Right atrium auricular region (tissue), 2 donors: ENCODE results near the gene CHRND. TPM values are rescaled to one million over a fixed set of nuclear protein-coding genes. Genes with fewer than 3 reads are reported as not detected.

Experiments used
- DNase-seq: peaks from one replicate; pipeline ENCODE4 v3.0.0-alpha.2; 2019; ENCODE audit warnings: low spot score
- H3K27ac ChIP-seq, 2 donors: fragments of 200-600 bp; sonication (generic); 1 replicate in 1 of 2; 2 replicates in 1 of 2; pipeline ENCODE4 v1.5.1; 2016 to 2019
- H3K27me3 ChIP-seq, 2 donors: fragments of 200-600 bp; sonication (generic); one replicate each; pipeline versions ENCODE4 v1.5.1 to v1.6.0; 2017 to 2019
- H3K36me3 ChIP-seq: fragments of 200-600 bp; sonication (generic); one replicate; pipeline ENCODE4 v1.5.1; 2016
- H3K4me1 ChIP-seq, 2 donors: fragments of 200-600 bp; sonication (generic); one replicate each; pipeline versions ENCODE4 v1.5.1 to v1.6.0; 2017 to 2019
- H3K4me3 ChIP-seq, 2 donors: fragments of 200-600 bp; sonication (generic); 1 replicate in 1 of 2; 2 replicates in 1 of 2; pipeline ENCODE4 v1.5.1; 2017 to 2019; ENCODE audit warnings: mild to moderate bottlenecking in 1 of 2, moderate library complexity in 1 of 2
- H3K9me3 ChIP-seq, 2 donors: fragments of 200-600 bp; sonication (generic); one replicate each; pipeline ENCODE4 v1.5.1; 2019
- total RNA-seq, 2 donors: library from RNA; depleted of rRNA; stranded (reverse); fragments of >200 nt; gene quantifications; one replicate each; pipeline ENCODE4 v1.1.0, GENCODE V29; 2016
- TF ChIP-seq, protein P1 (sequence below), 2 donors: fragments of 200-600 bp; sonication (generic); IDR thresholded peaks; one replicate each; pipeline ENCODE4 v1.5.1; 2019; ENCODE audit warnings: antibody characterized with exemption in 2 of 2

CHRND gene
- total RNA-seq, 2 donors from 2014 or later, result 0.19 TPM; not detected in 1

DNA sequence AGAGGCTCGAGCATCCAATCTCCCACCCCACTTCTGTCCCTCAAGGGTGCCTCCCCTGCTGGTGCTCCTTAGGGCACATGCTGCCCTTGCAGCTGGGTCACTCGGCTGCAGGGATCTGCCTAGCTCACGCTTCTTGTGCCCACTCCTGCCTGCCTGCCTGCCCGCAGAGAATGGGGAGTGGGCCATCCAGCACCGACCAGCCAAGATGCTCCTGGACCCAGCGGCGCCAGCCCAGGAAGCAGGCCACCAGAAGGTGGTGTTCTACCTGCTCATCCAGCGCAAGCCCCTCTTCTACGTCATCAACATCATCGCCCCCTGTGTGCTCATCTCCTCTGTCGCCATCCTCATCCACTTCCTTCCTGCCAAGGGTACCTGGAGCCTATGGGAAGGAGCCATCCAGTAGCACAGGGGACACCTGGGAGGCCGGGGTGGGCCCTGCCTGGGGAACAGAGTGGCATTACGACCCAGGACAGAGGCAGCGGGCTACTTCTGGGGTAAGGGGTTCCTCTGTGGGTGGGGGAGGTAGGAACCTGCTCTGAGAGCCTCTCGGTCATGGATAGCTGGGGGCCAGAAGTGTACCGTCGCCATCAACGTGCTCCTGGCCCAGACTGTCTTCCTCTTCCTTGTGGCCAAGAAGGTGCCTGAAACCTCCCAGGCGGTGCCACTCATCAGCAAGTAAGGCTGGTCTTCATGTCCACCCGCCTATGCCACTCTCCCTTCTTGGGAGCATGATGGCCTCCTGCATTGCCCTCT, 16.9 kb downstream of the CHRND start:
- Histone ChIP-seq H3K9me3 (no peaks in the 10 kb centered on the region), H3K27me3 (no peaks in the 10 kb centered on the region), H3K36me3 (peaks cover 7% of the 10 kb centered on the region), H3K4me1 (peaks cover 0 to 5% of the 10 kb centered on the region in 2 donors), H3K4me3 (no peak overlapping the region), H3K27ac (no peak overlapping the region)
- DNase-seq, result no peak
- TF ChIP-seq, protein P1, sequence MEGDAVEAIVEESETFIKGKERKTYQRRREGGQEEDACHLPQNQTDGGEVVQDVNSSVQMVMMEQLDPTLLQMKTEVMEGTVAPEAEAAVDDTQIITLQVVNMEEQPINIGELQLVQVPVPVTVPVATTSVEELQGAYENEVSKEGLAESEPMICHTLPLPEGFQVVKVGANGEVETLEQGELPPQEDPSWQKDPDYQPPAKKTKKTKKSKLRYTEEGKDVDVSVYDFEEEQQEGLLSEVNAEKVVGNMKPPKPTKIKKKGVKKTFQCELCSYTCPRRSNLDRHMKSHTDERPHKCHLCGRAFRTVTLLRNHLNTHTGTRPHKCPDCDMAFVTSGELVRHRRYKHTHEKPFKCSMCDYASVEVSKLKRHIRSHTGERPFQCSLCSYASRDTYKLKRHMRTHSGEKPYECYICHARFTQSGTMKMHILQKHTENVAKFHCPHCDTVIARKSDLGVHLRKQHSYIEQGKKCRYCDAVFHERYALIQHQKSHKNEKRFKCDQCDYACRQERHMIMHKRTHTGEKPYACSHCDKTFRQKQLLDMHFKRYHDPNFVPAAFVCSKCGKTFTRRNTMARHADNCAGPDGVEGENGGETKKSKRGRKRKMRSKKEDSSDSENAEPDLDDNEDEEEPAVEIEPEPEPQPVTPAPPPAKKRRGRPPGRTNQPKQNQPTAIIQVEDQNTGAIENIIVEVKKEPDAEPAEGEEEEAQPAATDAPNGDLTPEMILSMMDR (IDR thresholded peaks at IDR 0.05), result no peak

DNA sequence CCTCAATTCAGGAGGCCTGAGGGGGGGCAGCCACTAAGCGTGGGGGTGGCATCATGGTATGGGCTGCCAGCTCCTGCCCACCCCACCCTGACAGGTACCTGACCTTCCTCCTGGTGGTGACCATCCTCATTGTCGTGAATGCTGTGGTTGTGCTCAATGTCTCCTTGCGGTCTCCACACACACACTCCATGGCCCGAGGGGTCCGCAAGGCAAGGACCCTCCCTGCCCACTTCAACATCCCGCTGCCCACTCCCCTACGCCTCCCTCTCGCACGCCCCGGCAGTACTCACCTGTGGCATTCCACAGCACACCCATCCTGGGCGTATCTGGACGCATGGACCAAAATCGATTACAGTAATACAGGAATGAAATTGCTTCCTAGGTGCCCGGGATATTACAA, 17.5 kb downstream of the CHRND start:
- H3K4me3 ChIP-seq, result no peak overlapping the region
- DNase-seq, result no peak
- no peak overlapping the region for H3K27ac ChIP-seq
- no peaks in the 10 kb centered on the region for H3K27me3 ChIP-seq
- TF ChIP-seq, protein P1 (IDR thresholded peaks at IDR 0.05), result no peak
- H3K36me3 ChIP-seq, result peaks cover 7% of the 10 kb centered on the region
- H3K4me1 ChIP-seq, result peaks cover 0 to 4% of the 10 kb centered on the region in 2 donors
- H3K9me3 ChIP-seq, result no peaks in the 10 kb centered on the region

DNA sequence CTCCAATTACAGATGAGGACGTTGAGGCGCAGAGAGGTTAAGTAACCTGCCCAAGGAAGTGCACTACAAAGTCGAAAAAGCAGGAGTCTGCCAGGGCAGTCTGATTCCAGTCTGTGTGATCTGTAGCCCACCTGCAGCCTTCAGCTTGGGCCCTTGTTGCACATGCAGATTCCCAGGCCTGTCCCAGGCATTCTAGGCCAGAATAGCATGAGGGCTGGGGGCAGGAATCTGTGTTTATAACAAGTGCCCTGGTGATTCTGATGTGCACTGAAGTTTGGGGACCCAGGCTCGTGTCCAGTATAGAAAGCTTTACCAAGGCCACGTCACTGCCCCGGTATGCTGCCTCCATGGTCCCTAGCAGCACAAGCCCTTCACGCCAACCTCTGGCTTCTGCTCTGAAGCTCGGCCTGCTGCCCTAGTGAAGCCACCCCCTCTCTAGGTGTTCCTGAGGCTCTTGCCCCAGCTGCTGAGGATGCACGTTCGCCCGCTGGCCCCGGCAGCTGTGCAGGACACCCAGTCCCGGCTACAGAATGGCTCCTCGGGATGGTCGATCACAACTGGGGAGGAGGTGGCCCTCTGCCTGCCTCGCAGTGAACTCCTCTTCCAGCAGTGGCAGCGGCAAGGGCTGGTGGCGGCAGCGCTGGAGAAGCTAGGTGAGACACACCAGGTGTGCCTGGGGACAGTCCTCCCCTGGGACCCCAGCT, 18.1 kb downstream of the CHRND start:
- TF ChIP-seq, protein P1 (IDR thresholded peaks at IDR 0.05), result no peak
- DNase-seq, result no peak

DNA sequence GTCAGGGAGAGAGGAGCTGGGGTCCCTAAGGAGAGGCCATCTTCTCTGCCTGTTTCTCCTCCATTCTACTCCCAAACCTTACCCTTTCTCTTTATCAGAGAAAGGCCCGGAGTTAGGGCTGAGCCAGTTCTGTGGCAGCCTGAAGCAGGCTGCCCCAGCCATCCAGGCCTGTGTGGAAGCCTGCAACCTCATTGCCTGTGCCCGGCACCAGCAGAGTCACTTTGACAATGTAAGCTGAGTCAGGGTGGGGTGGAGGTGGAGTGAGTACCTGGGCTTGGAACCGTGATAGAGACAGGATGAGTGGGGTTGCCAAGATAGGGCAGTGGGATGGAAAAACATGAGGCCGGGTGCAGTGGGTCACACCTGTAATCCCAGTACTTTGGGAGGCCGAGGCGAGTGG, 18.7 kb downstream of the CHRND start:
- peaks cover 0 to 5% of the 10 kb centered on the region in 2 donors for H3K9me3 ChIP-seq
- TF ChIP-seq, protein P1 (IDR thresholded peaks at IDR 0.05), result no peak
- no peak overlapping the region for H3K27ac ChIP-seq
- no peak for DNase-seq
- H3K4me1 ChIP-seq, result peaks cover 0 to 7% of the 10 kb centered on the region in 2 donors
- no peak overlapping the region for H3K4me3 ChIP-seq
- peaks cover 7% of the 10 kb centered on the region for H3K36me3 ChIP-seq
- no peaks in the 10 kb centered on the region for H3K27me3 ChIP-seq

More for the DNA sequence above, 18.1 kb downstream of the CHRND start:
- Histone ChIP-seq H3K4me3 (no peak overlapping the region), H3K9me3 (peaks cover 0 to 5% of the 10 kb centered on the region in 2 donors), H3K27me3 (no peaks in the 10 kb centered on the region), H3K4me1 (peaks cover 0 to 4% of the 10 kb centered on the region in 2 donors), H3K27ac (no peak overlapping the region), H3K36me3 (peaks cover 7% of the 10 kb centered on the region)

DNA sequence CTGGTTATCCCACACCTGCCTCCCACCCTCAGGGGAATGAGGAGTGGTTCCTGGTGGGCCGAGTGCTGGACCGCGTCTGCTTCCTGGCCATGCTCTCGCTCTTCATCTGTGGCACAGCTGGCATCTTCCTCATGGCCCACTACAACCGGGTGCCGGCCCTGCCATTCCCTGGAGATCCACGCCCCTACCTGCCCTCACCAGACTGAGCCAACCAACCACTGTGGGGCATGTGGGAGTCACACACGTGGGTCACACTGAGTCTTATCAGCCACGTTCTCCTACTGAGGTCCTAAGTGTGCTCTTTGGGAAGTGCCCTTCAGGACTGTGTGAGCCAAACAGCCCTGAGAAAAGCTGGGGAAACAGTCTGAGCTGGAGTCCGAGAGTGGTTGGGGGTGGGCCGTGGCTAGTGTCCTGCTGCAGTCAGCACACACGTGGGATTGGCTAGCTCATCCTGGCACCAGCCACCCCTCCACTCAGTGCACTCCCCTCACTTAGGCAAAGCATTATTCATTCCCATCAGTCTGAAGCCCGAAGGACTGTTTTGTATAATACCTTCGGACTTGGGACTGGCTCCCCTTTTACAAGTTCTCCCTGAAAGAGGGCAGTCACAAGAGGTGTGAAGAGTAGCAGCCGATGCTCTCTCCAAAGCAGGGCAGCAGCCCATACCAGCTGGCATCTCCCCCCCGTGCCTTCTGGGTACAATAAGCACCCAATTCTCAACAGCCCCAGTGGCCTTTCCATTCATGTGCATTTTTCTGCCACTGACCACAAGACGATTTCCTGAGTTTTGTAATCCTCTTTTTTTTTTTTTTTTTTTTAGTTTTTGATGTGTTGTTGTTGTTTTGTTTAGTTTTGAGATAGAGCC, 19.8 kb downstream of the CHRND start:
- H3K4me3 ChIP-seq, result no peak overlapping the region
- no peak for DNase-seq
- no peak overlapping the region for H3K27ac ChIP-seq
- H3K36me3 ChIP-seq, result peaks cover 7% of the 10 kb centered on the region
- TF ChIP-seq, protein P1 (IDR thresholded peaks at IDR 0.05), result no peak
- no peaks in the 10 kb centered on the region for H3K27me3 ChIP-seq
- peaks cover 0 to 5% of the 10 kb centered on the region in 2 donors for H3K9me3 ChIP-seq
- peaks cover 0 to 9% of the 10 kb centered on the region in 2 donors for H3K4me1 ChIP-seq
